Hematopoietic multipotent progenitor cell treated with erythropoietin and hydrocortisone succinate and interleukin-3 and kit ligand, for 8 days (in vitro differentiated cells): ENCODE results near the gene ZNF621.

Experiments
- DNase-seq: peaks from one replicate; pipeline ENCODE4 v3.0.0-alpha.2; 2015

ZNF621 gene

DNA sequence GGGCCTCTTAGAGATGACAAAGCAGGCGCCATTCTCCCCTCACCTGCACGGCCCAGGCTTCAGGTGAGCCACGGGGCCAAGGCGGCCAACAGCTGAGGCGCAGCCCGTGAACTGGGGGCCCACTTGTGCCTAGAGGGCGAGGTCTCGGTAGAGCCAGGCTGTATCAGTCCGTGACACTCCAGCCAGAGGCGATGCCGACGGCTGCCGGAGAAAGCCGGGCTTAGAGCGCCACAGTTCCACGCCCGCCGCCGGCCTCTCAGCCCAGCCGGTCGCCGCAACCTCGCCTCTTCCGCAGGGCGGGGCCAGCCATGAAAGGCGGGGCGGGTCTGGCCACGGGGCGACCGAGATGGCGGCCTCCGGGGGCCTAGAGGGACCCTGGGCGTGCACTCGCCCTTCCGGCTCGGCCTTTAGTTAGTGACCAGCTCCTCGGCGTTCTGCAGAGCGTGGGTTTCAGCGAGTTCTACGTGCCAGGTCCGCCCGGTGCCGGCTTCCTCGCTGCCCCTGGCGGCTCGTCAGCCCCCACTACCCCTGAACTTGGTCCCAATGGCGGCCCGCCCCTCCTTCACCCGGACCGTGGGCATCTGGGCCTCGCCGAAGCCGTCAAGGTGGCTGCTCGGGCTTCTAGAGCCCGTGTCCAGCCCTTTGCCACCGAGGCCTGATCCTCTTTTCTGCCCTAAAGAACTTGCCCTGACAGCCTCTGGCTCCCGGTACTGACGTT, at the start of gene ZNF621:
TSS of gene ZNF621 (plus strand) at position 393 of the 718 bp plus-strand sequence. CDS start 881 bp downstream, outside the sequence.
- peak; percentile 84 for DNase-seq

DNA sequence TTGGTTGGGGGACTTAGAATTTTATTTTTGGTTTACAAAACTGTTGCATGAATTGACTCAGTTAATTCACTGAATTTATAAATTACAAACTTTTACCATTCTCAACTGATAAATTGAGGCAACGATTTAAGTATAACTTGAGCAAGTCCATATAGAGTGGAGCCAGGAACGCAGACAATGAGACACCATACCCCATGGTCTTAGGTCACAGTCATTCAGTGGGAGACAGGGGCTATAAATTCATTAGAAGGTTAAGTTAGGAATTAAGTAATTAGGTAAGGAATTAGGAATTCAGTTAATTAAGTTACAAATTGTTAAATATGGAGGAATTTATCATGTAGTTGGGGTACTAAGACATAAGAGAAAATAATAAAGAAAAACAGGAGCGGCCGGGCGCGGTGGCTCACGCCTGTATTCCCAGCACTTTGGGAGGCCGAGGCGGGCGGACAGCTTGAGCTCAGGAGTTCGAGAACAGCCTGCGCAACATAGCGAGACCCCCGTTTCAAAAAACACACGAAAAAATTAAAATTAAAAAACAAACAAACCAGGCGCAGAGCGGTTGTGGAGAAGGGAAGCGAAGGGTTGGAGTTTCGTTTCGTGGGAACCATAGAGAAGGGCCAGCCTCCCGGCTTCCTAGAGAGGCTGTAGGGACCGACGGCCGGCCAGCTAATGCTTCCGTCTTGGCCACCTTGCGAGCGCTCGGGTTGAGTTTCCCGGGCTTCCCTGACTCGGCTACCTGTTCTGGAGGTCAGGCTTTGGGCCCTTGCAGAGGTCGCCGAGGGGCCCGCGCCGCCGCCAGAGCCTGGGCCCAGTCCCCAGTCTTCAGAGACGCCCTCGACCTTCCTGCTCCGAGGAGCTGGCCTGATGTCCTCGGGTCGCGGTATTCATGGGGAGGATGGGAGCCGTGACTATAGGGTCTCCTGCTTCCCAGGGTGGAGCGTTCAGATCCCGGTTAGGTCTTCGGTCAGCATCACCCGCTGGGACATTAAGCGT, 48.0 kb upstream of the ZNF621 start, which contains the start of gene ZNF619:
TSS of gene ZNF619 (plus strand) at position 645 of the 993 bp plus-strand sequence. CDS start 858 bp downstream, outside the sequence.
- DNase-seq, result peak; percentile 71

- peak; percentile 44 for DNase-seq
Measured at GRCh38 chr3:40477666-40478065, 47.1 kb upstream of the ZNF621 start.

DNA sequence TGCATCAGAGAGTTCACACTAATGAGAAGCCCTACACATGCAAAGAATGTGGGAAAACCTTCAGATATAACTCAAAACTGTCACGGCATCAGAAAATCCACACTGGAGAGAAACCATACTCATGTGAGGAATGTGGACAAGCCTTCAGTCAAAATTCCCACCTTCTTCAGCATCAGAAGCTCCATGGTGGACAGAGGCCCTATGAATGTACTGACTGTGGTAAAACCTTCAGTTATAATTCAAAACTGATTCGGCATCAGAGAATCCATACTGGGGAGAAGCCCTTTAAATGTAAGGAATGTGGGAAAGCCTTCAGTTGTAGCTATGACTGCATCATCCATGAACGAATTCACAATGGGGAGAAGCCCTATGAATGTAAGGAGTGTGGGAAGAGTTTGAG, 37.6 kb upstream of the ZNF621 start:
- DNase-seq, result no peak

DNA sequence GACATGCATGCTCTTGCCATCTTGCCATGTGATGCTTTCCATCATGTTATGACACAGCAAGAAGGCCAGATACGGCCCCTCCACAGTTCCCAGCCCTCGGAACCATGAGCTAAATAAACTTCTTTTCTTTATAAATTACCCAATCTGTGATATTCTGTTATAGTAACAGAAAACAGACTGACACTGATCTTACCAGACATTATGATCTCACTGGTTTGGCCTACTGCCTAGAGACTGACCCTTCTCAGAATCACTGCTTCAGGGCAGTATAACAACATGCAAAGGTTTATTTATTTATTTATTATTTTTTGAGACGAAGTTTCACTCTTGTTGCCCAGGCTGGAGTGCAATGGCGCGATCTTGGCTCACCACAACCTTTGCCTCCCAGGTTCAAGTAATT, 33.8 kb upstream of the ZNF621 start:
- DNase-seq, result no peak

- no peak for DNase-seq
Measured at GRCh38 chr3:40494698-40495097, 30.1 kb upstream of the ZNF621 start.

DNA sequence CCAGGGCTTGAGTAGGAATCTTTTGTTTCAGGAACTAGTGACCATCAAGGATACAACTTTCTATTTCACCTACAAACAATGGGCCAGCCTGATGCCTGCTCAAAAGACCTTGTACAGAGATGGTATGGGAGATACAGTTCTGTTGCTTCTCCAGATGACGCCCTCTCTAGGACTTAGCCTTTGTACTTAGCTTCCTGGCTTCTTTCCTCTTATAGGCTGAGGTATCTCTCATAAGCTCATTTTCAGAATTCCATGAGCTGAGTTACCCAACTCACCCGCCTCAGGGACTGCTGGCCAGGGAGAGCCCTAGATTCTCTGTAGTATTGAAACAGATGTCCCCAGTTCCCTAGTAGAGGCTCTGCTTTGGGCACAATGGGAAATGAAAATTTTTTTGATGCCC, 27.5 kb upstream of the ZNF621 start:
- DNase-seq, result no peak

- DNase-seq, result no peak
Measured at GRCh38 chr3:40499952-40500351, 24.8 kb upstream of the ZNF621 start.

DNA sequence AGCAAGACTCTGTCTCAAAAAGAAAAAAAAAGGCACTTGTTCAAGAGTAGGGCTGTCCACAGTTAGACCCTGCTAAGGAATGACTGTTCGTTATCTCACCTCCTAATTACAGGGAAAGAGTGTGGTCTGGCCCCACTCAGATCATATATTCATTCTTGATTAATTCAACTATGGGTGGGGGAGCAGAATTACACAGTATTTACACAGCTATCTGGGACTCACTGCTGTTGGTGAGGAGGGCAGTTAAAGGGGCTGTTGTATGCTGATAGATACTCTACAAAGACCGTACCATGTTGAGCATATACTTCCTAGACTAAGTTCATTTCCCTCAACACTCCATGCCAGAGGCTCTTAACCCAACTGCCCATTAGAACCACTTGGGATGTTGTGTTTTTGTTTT, 22.7 kb upstream of the ZNF621 start:
- DNase-seq, result peak; percentile 98

DNA sequence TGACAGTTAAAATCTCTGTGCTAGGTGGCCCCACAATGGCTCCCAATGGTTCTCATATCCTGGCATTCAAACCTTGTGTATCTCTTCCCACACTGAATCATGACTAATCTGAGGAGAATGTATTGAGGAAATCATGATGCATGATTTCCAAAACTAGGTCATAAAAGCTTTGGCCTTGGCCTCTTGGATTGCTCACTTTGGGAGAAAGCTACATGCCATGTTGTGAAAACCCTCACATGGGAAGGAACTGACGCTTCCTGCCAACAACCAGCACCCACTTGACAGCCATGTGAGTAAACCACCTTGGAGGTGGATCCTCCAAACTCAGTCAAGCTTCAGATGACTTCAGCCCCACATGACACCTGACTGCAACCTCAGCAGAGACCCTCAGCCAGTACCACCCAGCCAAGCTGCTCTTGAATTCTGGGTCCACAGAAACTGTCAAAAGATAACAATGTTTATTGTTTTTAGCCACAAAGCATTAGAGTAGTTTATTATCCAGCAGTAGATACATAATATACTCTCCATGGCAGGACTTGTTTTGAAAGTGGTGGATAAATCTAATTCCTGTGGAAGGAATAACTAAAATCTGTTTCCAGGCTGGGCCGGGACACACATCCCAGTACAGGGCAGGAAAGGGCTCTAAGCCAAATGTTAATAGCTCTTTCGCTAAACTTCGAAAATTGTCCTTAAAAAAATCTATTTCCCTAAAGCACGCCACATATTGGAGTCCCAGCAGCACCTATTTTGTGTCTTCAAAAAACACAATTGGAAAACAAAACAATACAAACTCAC, 19.9 kb upstream of the ZNF621 start:
- DNase-seq, result peak; percentile 14

- DNase-seq, result peak; percentile 88
Measured at GRCh38 chr3:40505599-40506462, 18.9 kb upstream of the ZNF621 start, which contains the start of gene ZNF620. TSS of gene ZNF620 (plus strand) at chr3:40506039. CDS start at chr3:40506353, 314 bp downstream.

GRCh38 chr3:40511031-40511718, 13.6 kb upstream of the ZNF621 start:
- DNase-seq, result no peak

GRCh38 chr3:40516201-40516600, 8.6 kb upstream of the ZNF621 start:
- no peak for DNase-seq

DNA sequence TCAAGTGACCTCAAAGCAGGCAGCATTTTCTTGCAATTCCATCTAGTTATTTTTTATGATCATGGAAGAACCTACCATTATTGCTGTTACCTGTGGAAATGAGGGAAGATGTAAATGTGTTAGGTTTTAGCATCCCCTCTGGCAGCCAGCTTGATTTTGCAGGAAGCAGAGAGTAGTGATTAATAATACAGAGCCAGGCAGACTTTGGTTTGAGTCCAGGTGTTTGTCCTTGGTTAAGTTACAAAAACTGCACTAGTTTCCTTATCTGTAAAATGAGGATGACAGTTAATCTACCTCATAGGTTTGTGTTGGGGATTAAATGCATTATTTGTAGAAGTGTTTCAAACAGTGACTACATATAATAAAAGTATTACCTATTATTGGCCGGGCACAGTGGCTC, 6.7 kb upstream of the ZNF621 start:
- no peak for DNase-seq

GRCh38 chr3:40518848-40519247, 5.9 kb upstream of the ZNF621 start:
- DNase-seq, result no peak

GRCh38 chr3:40521254-40521653, 3.5 kb upstream of the ZNF621 start:
- DNase-seq, result no peak

GRCh38 chr3:40523781-40524180, 979 bp upstream of the ZNF621 start:
- DNase-seq, result peak; percentile 55

DNA sequence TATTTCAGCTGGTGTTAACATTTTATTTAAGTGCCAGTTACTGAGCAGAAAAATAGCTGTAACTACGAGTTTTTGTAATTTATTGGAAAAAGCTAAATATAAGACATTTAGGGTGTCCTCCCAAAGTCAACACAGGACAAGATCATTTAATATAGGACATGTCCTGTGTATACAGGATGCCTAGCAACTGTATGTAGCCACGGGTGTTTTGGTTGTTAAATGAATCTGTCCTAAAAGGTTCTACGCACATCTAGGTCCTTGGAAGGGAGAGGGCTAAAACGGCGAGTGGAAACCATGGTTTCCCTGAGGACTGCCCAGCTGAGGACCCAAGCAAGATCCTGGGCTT, 565 bp upstream of the ZNF621 start:
- peak; percentile 40 for DNase-seq

DNA sequence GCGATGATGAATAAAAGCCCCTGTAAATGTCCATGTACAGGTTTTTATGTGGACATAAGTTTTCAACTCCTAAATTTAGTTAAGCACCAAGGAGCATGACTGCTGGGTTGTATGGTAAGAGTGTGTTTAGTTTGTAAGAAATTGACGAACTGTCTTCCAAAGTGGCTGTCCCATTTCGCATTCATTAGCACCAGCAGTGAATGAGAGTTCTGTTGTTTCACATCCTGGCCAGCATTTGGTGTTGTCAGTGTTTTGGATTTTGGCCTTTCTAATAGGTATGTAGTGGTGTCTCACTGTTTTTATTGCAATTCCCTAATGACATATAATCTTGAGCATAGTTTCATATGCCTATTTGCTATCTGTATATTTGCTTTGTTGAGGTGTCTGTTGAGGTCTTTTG, 3.7 kb downstream of the ZNF621 start:
- DNase-seq, result no peak

GRCh38 chr3:40532252-40532651, 7.5 kb downstream of the ZNF621 start:
- DNase-seq, result no peak

DNA sequence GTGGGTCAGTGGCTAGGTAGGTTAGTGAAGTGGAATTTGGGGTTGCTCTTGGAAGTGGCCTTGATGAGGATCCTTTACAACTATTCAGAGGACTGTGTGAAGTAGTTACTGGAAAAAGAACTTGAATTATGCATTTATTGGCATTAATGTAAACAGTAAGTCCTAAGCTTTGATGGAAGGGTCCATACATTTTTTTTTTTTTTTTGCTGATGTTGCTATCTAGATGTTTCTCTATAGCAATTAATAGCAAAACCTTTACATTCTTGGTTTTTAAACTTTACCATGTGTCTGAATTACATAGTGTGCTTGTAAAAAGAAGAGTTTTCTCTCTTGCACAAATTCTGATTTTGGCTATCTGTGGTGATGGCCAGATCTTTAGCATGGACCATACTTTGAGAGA, 9.5 kb downstream of the ZNF621 start:
- DNase-seq, result no peak
